Ecto neural progenitor cell (in vitro differentiated cells): ENCODE data around the gene OXNAD1.

Source experiments
- DNase-seq: peaks from one replicate; pipeline ENCODE4 v3.0.0-alpha.2; 2018; ENCODE audit warnings: low spot score

OXNAD1 gene

DNA sequence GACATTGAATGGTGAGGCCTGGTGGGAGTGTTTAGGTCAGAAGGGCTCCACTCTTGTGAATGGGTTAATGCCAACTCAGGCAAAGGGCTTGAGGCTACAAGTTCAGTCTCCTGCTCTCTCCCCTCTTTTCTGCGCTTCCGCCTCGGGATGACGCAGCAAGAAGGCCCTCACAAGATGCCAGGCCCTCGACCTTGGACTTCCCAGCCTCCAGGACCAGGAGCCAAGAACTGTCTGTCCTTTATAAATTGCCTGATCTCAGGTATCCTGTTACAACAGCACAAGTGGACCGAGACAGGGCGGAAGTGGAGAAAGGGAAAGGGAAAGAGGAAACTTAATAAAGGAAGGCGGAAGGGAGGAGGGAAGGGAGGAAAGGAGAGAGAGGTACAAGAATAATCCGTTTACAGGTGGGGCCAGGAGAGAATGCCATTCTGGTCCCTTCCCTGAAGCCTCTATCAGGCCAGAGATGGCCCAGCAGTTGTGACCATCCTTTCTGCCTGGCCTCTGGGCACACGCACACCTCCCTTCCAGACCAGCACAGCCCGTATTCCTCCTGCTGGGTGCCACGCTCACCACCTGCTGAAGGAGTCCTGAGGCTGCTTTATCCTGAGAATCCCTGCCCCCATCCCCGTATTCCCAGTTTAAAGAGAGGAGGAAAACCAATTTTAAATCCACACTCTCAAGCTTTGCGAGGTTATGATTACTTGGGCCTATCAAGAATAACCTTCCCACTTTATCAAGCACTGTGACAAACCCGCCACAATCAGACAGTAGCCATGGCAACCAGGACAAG lies 64.2 kb downstream of the OXNAD1 start:
- DNase-seq = no peak

DNA sequence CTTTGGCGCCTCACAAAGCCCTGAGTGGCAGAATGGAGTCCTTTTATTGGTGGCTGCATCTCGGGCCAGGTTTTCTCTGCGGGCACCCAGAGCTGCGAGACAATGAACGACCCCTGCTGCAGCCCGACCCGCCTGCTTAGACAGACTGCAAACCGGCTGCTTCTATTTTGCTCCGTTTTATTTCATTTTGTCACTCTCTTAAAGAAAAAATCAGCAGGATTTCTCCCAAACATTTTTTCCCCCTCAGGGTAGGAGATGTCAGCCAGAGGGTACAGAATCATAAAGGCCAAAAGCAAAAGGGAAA lies 64.8 kb downstream of the OXNAD1 start:
- DNase-seq = peak; percentile 59

- DNase-seq = no peak
Observed at GRCh38 chr3:16330351-16330750, 65.3 kb downstream of the OXNAD1 start.

DNA sequence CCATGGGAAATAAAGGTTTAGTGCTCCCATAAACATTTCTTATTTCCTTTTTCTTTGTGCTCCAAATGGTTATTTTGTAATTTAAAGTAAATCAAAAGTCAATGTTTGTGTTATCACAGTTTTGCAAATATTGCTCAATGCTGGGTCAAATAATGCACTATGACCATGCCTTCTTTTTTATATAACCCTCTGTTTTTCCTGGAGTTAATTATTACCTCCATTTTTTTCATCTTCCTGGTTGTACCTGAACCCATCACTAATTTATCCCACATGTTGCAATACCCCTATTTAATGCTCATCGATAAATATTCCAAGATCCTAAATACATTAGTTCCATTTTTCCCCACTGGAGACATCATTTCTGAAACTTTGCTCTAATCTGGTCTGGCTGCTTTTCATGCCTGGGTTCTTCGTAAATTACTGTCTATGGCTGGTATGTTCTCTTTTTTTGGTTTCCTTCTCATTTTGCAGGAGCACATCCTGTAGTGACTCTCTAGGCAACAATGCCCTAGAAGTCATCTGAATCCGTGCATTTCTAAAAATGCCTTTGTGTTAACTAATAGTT lies 66.4 kb downstream of the OXNAD1 start:
- DNase-seq = no peak

DNA sequence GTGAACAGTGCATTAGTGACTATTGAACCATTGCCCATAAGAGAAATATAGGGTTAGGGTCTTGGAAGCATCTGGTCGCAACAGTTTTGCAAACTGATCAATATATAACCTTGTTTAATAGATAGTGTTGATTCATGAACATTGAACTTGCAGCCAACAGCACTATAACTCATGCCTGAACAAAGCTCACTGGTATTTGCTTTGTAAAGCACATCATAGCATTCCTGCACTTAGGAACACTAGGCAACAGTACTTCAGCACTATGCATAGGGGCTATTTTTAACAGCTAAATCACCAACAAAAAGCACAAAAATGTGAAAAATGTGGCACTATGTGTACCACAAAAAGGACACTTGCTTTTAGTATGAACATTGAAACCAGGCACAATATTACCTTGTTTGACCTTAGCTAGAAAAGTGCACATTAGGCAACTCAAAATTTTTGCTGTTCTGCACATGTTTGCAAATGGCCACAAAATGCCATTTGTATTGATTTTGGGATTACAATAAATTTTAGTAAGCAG lies 68.0 kb downstream of the OXNAD1 start:
- DNase-seq = no peak

GRCh38 chr3:16334909-16335308 lies 69.9 kb downstream of the OXNAD1 start:
- no peak for DNase-seq

GRCh38 chr3:16335333-16335732 lies 70.3 kb downstream of the OXNAD1 start:
- DNase-seq = no peak

DNA sequence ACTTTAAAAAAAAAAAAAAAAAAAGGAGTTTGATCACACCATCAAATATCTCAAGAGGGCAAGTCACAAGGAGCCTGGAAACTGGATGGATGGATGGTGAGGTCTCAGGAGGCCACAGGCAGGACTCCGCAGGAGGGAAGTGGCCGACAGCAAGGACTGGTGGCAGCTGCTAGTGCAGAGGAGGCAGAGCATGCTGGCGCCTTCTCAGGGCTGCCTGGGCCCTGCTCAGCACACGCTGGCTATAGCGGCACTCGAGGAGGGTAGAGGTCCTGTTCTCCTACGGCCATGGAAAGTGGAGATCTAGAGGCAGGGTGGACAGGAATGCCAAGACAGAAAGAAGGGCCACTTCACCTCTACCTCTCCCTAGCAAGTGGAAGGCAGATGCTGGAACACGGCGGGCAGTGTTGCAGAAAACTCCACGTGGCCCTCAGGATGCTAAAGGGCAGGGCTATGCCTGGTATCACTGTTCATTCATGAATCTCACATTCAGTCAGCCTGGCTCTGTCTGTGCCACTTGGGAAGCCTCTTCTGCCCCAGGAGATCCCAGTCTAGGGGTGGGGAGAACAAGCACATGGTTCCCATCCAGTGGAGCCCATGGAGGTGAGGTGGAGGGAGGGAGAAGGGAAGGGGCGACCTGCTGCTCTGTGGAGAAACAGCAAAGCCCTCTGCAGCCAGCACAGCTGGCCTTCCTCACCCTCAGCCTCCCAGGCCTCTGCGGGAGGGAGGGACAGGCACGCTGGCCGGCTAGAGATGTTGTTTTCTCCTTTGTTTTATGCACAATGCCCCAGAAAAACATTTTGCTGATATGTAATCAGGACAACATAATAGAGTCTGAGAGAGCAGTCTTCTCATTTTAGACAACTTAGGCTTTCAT lies 71.0 kb downstream of the OXNAD1 start:
- DNase-seq = no peak

GRCh38 chr3:16336825-16337224 lies 71.8 kb downstream of the OXNAD1 start:
- DNase-seq = no peak

DNA sequence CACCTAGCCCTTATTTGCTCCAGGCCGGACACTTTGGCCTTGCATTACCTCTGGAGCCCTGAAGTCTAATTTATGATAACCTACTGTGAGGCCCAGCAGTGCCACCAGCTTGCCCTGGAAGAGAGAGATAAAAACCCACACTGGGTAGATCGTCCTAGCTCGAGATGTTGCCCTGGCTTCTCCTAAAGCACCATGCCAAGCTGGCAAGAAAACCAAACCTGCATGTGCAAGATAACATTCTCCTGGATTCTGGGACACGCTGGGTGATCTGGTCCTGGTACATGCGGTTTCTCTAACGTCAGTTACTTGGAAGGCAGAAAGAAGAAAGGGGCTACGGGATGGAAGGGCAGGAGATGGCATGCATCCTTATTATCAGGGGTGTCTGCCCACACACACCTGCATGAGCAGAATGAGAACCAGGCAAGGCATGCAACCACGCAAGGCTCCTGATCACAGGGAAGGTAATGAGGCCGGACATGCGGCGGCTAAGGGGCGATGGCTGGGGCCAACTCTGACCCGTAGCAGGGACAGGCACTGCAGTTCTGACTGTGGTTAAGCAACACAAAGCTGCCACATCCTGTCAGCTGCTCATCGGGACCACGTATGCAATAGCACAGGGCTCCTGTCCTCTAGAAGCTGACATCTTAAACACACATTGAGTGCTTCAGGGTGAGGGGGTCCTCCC lies 73.0 kb downstream of the OXNAD1 start:
- no peak for DNase-seq

- no peak for DNase-seq
Observed at GRCh38 chr3:16338999-16339398, 74.0 kb downstream of the OXNAD1 start.

GRCh38 chr3:16343101-16343500 lies 78.1 kb downstream of the OXNAD1 start:
- no peak for DNase-seq

DNA sequence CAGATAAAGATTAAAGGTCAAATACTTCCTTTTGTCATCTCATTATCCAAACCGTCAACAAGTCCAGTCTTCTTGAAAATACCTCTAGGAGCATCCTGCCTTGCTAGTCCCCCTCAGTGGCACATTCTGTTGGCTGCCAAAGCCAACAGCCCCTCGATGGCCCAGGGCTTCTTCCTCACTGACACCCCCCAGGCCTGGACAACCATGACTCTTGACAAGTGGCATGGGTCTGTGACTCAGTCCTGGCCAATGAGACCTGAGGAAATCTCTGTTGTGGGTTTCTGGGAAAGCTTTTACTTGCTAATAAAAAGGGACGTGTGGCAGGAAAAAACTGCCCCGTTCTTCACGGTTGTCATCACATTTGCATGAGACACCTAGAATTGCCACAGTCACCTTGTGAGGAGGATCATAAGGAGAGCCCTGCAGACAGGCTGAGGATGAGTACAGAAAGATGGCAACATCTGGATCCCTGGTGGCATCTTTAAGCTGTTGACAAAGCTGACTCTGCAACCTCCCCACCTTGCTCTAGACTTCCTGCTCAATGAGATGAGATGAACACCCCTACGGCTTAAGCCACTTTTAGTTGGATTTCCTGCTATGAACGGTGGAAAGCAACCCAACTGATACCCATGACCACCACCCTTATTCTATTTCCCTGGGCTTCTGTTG lies 81.5 kb downstream of the OXNAD1 start:
- DNase-seq = no peak

GRCh38 chr3:16347548-16347947 lies 82.5 kb downstream of the OXNAD1 start:
- DNase-seq = no peak

DNA sequence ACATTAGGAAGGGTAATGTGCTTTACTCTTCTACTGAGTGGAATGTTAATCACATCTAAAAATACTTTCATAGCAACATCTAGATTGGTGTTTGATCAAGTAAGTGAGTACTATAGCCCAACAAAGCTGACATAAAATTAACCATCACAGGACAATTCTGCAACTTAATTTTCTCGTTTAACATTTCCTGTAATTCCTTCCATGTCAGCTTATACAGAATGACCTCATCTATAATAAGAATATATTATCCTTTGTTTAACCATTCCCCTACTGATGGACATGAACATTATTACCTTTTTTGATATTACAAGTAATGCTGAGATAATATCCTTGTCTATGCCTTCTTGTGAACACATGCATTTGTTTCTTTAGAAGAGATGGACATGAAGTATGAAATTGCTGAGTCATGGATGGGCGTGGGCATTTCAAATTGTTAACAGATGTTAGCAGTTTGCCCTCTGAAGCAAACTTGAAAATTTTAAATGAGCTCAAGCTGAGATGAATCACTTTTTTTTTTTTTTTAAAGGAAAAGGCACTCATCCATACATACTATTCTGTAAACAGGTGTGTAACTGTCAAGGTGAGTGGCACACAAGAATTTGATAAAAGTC lies 85.1 kb downstream of the OXNAD1 start:
- DNase-seq = no peak

DNA sequence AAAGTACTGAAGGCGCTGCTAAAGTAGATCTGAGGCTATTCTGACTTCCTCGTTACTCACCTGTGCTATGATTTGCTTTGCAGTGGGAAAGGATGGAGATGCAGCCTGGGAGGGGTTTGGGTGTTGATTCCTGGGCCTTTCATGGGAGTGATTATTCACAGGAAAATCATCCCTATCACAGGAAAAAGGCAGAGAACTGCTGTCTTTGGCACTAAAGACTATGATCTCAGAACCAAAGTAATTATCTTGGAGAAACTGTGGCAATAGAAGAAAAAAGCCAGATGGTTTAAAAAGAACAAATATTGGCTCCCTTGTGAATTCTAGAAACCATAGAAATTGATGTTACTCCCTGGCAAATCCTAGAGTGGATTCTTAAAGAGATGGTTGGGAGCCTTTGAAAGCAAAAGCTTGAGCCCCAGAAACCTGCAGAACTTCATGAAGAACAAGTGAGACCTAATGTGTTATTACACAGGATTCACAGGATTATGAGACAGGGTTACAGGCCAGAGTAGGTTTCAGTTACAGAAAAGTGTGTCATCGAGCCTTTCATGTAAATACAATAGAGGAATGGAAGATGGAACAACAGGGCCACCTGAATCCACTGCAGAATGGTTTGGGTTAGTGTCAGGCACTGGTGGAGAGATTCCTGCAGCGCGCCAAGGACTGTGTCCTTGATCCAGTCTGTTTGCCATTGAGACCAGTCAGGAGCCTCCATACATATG lies 85.7 kb downstream of the OXNAD1 start:
- no peak for DNase-seq

- no peak for DNase-seq
Observed at GRCh38 chr3:16352428-16352827, 87.4 kb downstream of the OXNAD1 start.

DNA sequence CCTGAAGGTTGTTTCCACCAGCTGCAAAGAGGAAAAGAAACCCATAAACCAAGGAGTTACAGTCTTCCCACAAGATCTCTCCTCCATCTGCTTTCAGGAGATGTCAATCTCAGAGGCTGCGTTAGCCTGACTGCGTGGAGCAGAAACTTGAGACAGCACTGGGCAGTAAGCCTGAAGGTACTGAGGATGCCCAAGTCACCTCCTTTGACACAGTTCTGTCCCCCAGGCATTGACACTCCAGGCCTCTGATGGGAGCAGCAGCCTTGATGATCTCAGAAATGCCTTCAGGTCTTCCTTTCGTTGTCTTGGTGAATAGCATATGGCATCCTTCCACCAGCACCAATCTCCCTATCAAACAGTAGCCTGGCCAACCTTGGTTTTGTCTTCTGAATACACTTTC lies 89.3 kb downstream of the OXNAD1 start:
- DNase-seq = no peak
